Skin epidermis (tissue), 12 donors: ENCODE measurements around the gene MYO1E.
A peak's percentile ranks its signal among the peaks of the same experiment; 100 is the strongest.

ENCODE experiments used
- H3K27ac ChIP-seq, 21 experiments: fragments of 200-600 bp; sonication (generic) in 11 of 21; one replicate each; pipeline ENCODE4 v1.5.0; 2020; ENCODE audit warnings: mild to moderate bottlenecking in 3 of 21, inconsistent platforms in 2 of 21, moderate library complexity in 2 of 21
- H3K4me3 ChIP-seq, 7 experiments: fragments of 200-600 bp; sonication (generic) in 2 of 7; one replicate each; pipeline ENCODE4 v1.5.0; 2020; ENCODE audit warnings: inconsistent platforms in 2 of 7, mild to moderate bottlenecking in 2 of 7, moderate library complexity in 1 of 7

Gene MYO1E

GRCh38 chr15:59278120-59278519 lies 94.6 kb downstream of the MYO1E start:
- no peak overlapping the region for H3K4me3 ChIP-seq
- no peak overlapping the region for H3K27ac ChIP-seq

DNA sequence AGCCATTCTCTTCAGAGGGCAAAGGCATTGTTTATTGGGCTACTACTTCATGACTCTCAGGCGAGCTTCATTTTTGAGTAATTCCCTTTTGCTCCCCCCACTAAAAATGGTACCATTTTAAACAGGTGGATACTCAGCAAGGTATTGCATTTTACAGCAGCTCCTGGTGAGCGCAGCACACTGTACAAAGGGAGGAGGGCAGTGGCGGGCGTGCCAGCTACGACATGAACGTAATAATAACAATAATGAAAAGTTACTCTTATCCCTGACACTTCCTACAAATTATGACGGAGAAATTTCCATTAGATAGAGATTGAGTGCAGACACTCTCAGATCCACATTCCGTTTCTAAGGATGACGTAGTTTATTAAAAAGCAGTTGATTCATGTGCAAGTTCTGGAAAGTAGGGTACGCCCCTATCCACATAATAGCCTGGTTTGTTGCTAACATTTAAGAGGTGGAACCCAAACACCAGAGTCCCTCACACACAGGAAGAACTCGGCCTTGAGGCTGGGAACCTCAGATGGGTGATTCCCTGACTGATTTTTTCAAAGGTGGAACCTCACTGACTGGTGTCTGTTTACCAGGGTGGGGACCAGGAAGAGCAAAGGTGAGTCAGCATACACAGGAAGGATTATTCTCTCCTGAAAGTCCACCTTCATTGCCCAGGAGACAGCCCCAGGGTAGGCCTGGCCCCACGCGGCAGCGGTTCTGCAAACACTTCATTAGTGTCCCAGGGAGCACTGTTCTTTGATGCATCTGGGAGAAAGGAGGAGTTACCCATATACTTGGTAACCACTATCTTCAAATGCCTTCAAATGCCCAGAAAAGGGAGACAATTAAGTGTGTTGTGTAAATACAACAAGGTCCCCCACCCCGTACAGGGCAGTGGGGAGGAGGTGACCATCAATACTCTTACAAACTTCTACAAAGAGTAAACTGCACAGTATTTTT lies 96.2 kb downstream of the MYO1E start:
- H3K4me3 ChIP-seq: no peak overlapping the region
- peak overlapping the region in 2 of 21 experiments; percentile 4 to 44 for H3K27ac ChIP-seq

- H3K4me3 ChIP-seq: no peak overlapping the region
Measured at GRCh38 chr15:59274126-59274970, 98.3 kb downstream of the MYO1E start.

DNA sequence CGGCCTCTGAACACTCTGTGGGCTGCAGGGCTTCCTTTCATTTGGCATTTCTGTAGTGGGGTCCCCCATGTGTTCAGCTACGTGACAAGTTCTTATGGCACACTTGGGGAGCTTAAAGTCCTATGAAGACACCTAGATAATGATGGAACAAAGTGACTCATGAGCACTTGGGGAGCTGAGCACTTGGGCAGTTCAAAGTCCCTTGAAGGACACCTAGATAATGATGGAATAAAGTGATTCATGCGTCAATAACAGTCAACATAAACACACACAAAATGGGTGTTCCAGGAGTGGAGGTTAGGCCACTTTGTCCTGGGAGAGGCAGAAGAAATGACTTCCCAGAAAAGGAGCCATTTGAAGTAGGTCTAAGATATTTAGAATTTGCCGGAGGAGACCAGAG lies 99.4 kb downstream of the MYO1E start:
- Histone ChIP-seq H3K4me3 (no peak overlapping the region), H3K27ac (no peak overlapping the region)

More at GRCh38 chr15:59274126-59274970, 98.3 kb downstream of the MYO1E start:
- H3K27ac ChIP-seq: peak overlapping the region in 2 of 21 experiments; percentile 7 to 44

DNA sequence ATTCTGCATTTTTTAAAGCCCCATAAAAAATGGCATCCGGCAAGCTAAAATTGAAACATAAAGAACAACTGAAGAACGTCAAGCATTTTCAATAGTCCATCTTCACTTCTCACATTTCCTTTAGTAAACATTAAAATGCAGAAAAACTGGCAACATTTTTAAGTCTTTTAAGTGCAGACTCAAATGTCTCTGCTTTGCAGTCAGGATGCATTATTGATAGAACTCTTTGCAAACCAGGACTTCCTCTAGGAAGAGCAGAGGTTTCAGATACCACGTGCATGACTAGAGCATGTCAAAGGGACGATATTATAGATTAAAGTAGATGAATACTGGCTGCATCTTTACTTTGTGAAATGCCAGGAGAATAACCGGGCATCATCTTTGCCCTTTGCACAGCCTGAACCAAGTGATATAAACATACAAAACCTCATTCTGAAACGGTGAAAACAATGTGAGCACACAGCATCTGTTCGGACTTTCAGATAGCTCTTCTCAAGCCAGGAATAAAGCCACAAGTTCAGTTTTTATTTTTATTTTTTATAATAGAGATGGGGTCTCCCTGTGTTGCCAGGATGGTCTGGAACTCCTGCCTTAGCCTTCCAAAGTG lies 101.0 kb downstream of the MYO1E start:
- no peak overlapping the region for H3K27ac ChIP-seq
- no peak overlapping the region for H3K4me3 ChIP-seq

GRCh38 chr15:59268852-59269407 lies 103.7 kb downstream of the MYO1E start:
- H3K4me3 ChIP-seq: no peak overlapping the region

DNA sequence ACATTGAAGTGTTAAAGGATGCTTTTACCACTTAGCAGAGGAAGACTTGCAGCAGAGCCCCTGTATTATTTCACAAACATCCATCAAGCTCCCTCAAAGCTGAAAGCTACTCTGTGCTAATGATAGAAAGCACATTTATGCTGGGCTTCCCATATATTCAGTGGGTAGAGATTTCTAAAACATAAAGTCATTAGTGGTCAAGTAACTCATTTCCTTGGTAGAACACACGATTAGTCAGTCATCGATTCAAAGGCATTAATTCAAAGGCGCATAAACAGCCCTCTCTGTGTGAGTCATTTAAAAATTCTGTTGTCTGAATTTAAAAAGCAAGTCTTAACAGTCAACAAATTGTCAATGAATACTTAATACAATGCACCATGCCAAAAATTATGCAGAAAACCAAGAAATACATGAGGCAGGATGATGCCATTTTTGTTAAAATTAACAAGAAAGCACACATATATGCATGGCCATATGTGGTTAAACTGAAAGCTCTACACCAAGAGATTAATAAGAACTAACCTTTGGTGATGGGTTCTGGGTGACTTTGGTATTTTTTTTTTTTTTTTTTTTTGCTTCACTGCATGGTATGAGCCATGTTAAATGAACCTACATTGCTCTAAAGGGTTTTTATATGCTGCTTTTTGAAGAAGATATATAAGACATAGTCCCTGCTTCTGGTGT lies 104.4 kb downstream of the MYO1E start:
- no peak overlapping the region for H3K4me3 ChIP-seq
- peak overlapping the region in 2 of 21 experiments; percentile 12 to 39 for H3K27ac ChIP-seq

More at GRCh38 chr15:59268852-59269407, 103.7 kb downstream of the MYO1E start:
- H3K27ac ChIP-seq: no peak overlapping the region

DNA sequence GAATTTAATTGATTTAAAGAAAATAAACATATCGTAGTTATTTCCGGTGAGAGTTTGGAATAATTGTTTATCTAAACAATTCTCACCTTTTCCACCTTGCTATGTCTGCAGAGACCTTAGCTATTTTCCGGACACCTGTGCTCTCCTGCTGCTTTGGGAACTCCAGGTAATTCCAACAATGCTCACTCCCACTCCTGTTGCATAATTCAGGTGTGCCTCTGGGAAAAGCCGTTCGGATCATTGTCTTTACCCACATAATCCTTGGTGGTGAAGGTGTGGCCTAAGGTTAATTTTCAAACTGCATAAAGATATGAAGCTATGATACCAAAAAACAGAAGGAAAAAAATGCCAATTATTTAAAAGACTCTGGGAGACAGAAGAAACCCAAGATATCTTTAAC lies 106.6 kb downstream of the MYO1E start:
- H3K27ac ChIP-seq: no peak overlapping the region

GRCh38 chr15:59262316-59262715 lies 110.4 kb downstream of the MYO1E start:
- Histone ChIP-seq H3K27ac (no peak overlapping the region), H3K4me3 (no peak overlapping the region)

More for the DNA sequence above, 106.6 kb downstream of the MYO1E start:
- H3K4me3 ChIP-seq: no peak overlapping the region

- H3K27ac ChIP-seq: no peak overlapping the region
Measured at GRCh38 chr15:59260090-59260489, 112.6 kb downstream of the MYO1E start.

GRCh38 chr15:59259137-59259943 lies 113.3 kb downstream of the MYO1E start:
- Histone ChIP-seq H3K4me3 (no peak overlapping the region), H3K27ac (no peak overlapping the region)

More at GRCh38 chr15:59260090-59260489, 112.6 kb downstream of the MYO1E start:
- H3K4me3 ChIP-seq: no peak overlapping the region

DNA sequence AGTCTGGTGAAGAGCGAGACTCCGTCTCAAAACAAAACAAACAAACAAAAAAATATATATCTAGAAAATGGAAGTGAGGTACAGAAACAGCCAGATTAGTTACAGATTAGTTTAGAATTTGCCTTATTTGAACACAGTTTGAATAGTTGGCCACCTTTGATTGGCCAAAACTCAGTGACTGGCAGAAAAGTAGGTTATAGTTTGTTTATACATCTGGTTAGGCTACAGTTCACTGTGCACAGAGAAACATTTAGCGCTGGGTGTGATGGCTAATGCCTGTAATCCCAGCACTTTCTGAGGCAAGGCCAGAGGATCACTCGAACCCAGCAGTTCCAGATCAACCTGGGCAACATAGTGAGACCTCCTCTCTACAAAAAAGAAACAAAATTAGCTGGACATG lies 114.4 kb downstream of the MYO1E start:
- Histone ChIP-seq H3K27ac (no peak overlapping the region), H3K4me3 (no peak overlapping the region)

- H3K27ac ChIP-seq: peak overlapping the region in 6 of 21 experiments; percentile 18 to 47 (median 39)
- no peak overlapping the region for H3K4me3 ChIP-seq
Measured at GRCh38 chr15:59257140-59257539, 115.5 kb downstream of the MYO1E start.

DNA sequence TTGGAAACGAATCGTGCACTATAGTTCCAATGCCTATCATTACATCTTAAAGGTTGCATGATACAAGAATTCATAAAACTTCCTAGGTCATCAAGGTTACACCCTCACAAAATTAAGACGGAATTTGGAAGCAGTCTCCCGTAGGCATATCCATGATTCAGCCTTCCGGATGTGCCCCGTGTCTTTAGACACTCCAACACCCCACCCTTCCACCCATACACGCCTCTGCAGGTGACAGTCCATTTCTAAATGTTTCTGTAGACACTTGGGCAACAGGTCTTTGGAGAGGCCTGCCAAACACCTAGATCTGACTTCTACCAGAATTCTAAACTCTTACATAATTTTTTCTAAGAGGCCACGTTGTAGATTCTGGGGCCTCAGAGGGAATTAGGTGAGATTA lies 116.2 kb downstream of the MYO1E start:
- Histone ChIP-seq H3K27ac (peak overlapping the region in 5 of 21 experiments; percentile 33 to 47 (median 39)), H3K4me3 (no peak overlapping the region)

- Histone ChIP-seq H3K27ac (peak overlapping the region in 6 of 21 experiments; percentile 15 to 62 (median 32)), H3K4me3 (no peak overlapping the region)
Measured at GRCh38 chr15:59255680-59256336, 116.9 kb downstream of the MYO1E start.

DNA sequence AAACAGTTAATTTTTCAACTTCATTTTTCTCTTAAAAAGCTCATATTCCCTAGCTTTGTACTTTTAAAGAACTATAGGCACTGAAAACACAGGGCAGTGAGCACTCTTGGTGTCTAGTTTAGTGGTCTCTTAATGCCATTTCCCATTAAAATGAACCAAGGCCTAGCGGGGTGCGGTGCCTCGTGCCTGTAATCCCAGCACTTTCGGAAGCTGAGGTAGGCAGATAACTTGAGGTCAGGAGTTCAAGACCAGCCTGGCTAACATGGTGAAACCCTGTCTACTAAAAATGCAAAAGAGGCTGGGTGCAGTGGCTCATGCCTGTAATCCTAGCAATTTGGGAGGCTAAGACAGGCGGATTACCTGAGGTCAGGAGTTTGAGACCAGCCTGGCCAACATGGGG lies 120.5 kb downstream of the MYO1E start:
- Histone ChIP-seq H3K27ac (no peak overlapping the region), H3K4me3 (no peak overlapping the region)

DNA sequence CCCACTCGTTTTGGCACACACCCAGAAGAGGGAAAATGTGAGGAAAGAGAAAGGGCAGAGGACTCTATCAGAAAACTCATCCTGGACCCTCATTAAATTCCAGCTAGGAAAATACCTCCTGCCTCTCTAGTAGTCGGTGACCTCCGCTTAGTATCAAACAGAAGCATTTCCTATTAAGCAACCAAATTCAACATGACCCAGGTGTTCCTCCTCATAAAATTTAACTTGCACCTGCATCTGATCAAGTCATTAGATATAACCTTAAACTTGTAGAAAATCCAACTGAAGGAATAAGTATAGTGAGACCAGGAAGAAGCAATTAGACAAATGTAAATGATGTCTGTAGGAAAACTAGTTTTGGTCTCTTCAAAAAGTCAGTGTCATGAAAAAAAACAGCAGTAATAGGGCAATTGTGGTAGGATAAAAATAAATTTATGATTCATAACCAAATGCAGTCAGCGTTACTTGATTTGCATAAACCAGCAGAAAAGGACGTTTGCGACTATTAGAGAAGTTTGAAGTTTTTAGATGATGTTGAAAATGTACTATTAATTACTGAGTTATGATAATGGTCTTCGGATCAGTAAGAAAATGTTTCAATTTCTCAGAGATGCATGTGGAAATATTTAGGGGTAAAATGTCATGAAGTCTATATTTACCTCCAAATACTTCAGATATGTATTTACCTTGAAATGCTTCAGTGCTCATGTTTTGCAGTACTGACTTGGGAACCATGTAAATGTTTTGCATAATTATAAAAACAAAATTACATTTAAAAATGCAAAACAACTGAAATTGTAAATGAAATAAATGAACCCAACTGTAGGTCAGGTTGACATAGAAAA lies 121.4 kb downstream of the MYO1E start:
- peak overlapping the region in 2 of 21 experiments; percentile 30 to 60 for H3K27ac ChIP-seq

More for the DNA sequence above, 121.4 kb downstream of the MYO1E start:
- H3K4me3 ChIP-seq: no peak overlapping the region
